ENCODE results near the gene TEDDM1.

Gene TEDDM1

DNA sequence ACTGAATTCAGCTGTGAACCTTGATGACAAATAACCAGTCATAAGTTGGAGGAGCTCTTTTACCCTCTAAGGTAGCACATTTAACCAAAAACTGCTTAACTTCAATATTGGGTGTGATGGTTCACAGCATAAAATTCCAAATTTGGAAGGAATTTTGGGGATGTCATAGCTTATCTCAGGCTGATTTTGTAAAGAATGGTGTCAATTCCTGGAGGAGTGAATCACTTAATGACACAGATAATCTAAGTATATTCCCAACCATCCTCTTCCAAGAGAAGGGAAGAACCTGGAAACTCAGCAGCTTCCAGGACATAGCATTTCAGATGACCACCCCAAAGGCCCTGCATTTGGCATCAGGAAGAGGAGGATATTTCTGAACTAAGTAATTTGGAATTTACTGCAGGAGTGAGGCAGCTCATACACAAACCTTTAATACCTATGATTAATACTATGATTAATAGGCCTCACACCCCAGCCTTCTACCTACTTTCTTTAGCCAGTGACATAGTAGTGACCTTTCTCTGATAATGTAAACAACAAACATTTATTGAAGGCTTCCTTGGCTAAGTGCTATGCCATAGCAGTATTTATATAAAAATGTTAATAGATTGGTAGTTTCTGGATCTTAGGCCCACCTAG is 23.4 kb downstream of the TEDDM1 start:
- TF ChIP-seq, protein P1, sequence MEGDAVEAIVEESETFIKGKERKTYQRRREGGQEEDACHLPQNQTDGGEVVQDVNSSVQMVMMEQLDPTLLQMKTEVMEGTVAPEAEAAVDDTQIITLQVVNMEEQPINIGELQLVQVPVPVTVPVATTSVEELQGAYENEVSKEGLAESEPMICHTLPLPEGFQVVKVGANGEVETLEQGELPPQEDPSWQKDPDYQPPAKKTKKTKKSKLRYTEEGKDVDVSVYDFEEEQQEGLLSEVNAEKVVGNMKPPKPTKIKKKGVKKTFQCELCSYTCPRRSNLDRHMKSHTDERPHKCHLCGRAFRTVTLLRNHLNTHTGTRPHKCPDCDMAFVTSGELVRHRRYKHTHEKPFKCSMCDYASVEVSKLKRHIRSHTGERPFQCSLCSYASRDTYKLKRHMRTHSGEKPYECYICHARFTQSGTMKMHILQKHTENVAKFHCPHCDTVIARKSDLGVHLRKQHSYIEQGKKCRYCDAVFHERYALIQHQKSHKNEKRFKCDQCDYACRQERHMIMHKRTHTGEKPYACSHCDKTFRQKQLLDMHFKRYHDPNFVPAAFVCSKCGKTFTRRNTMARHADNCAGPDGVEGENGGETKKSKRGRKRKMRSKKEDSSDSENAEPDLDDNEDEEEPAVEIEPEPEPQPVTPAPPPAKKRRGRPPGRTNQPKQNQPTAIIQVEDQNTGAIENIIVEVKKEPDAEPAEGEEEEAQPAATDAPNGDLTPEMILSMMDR (IDR thresholded peaks at IDR 0.05; ENCODE audit: low read depth, low read length), result no peak

DNA sequence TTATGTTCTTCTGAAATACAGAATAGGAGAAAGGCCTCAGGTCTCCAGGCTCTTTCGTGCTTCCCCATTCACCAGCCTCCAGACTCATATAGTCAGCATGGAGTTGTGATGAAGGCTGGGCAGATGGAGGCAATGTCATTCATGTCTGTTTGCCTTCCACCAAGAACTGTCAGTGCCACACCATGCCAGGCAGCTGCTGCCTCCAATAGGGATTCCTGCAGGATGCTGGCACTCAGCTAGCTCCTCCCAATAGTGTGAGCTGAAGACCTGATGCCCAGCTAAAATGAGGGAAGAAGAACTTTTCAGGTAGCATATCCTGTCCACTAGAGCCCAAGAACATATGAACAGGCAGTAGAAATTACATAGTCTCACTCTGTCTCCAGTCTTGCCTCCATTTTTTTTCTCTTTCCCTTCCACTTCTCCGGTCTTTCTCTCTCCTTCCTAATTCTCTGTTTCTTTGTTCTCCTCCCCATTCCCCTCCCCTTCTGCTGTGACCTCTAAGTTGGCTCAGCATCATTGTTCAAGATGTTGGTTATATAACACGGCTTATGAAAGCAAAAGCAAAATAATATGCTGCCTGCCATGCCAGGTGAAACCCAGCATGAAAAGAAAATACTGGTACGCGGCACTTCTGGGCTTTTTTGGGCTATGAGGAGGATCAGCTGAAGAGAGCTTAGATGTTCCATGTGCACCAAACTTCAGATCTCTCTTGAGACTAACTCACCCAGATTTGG is 26.2 kb downstream of the TEDDM1 start:
- no peak overlapping the region for H3K4me3 ChIP-seq (ENCODE audit: low read depth, low read length)
- TF ChIP-seq, protein P1 (IDR thresholded peaks at IDR 0.05; ENCODE audit: low read depth, low read length), result no peak

More for the DNA sequence above, 23.4 kb downstream of the TEDDM1 start:
- H3K4me3 ChIP-seq (ENCODE audit: low read depth, low read length), result no peak overlapping the region

DNA sequence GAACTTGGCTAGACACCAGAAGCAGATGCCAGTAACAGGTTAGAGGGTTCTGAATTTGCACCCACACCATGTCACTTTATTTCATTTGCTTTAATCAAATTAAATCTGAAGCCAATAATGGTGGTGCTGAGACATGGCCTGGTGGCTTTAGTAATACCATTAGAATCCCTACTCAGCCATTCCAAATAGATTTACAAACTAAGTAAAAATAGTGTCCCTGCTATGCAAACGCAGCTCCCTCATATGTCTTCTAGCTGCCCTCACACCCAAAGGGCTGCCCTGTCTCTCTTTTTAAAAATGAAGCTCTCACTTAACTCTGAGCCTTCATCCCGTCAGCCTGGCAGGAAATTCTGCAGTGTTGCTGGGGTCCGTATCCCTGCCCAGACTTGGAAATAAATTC is 29.9 kb downstream of the TEDDM1 start:
- TF ChIP-seq, protein P1 (IDR thresholded peaks at IDR 0.05; ENCODE audit: low read depth, low read length), result no peak
- H3K4me3 ChIP-seq (ENCODE audit: low read depth, low read length), result no peak overlapping the region

DNA sequence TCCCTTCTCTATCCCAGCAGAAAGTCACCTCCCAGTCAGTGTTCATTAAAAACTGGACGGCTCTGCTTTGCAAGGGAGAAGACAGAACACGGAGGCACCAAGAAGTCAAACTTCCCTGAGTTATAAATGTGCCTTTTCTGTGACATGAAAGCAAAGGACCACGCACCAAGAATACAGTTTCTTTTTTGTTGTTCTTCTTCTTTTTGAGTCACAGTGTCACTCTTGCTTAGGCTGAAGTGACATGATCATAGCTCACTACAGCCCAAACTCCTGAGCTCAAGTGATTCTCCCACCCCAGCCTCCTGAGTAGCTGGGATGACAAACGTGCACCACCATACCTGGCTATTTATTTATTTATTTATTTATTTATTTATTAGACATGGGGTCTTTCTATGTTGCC is 31.6 kb downstream of the TEDDM1 start:
- H3K4me3 ChIP-seq (ENCODE audit: low read depth, low read length), result no peak overlapping the region
- TF ChIP-seq, protein P1 (IDR thresholded peaks at IDR 0.05; ENCODE audit: low read depth, low read length), result no peak

DNA sequence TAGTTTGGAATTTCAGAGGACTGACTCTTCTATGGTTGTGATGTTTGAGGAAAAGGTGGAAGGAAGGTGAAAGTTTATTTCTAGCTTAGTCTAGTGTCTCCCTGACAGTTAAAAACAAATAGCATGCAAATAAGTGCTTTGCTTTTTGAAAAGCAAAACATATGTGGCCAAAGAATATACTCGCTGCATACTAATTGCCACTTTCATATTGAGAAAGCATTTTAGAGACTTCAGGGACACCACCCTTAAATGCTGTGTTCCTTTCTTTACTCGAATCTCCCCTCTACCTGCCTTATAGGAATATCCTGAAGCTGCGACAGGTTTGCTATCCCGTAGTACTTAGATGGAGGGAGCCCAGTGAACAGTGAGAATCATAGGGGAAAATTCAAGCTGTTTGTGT is 32.1 kb downstream of the TEDDM1 start:
- H3K4me3 ChIP-seq (ENCODE audit: low read depth, low read length), result no peak overlapping the region
- TF ChIP-seq, protein P1 (IDR thresholded peaks at IDR 0.05; ENCODE audit: low read depth, low read length), result no peak

DNA sequence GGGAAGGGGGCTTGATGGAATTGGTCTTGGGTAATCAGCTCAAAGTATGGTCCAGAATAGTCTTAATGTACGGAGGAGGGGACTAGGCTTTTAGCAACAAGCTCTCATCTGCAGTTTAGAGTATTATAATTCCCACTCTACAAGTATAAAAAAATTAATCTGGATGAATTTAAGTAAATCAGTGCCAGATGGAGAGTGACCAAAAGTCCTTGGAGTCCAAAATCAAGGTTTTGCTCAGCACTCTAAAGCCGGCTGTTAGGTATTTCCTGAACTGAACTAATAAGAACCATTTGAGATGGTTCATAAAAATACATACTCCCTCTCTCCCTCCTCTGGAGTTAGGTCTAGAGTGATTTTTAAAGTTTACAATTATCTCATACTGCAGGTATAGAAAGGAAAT is 32.5 kb downstream of the TEDDM1 start:
- TF ChIP-seq, protein P1 (IDR thresholded peaks at IDR 0.05; ENCODE audit: low read depth, low read length), result no peak
- no peak overlapping the region for H3K4me3 ChIP-seq (ENCODE audit: low read depth, low read length)

DNA sequence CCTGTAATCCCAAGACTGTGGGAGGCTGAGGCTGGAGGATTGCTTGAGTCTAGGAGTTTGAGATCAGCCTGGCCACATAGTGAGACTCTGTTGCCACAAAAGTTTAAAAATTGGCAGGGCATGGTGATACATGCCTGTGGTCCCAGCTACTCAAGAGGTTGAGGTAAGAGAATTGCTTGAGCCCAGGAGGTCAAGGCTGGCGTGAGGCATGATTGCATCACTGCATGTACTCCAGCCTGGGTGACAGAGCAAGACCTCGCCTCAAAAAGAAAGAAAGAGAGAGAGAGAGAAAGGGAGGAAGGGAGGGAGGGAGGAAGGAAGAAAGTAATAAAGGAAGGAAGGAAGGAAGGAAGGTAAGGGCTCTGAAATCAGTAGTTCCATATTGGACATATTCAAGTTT is 33.9 kb downstream of the TEDDM1 start:
- H3K4me3 ChIP-seq (ENCODE audit: low read depth, low read length), result no peak overlapping the region
- TF ChIP-seq, protein P1 (IDR thresholded peaks at IDR 0.05; ENCODE audit: low read depth, low read length), result no peak
